ENCODE results near the gene ESYT3.

GRCh38 chr3:138423316-138423715, 11.1 kb upstream of the ESYT3 start:
- TF ChIP-seq REST (IDR thresholded peaks at IDR 0.05; ENCODE audit: low read depth) = no peak
- no peak for TF ChIP-seq RAD21 (IDR thresholded peaks at IDR 0.05; ENCODE audit: low read depth)
- no peak for TF ChIP-seq YY1 (IDR thresholded peaks at IDR 0.05; ENCODE audit: low read depth)
- TF ChIP-seq NFIC (IDR thresholded peaks at IDR 0.05) = no peak
- TF ChIP-seq, protein P1, sequence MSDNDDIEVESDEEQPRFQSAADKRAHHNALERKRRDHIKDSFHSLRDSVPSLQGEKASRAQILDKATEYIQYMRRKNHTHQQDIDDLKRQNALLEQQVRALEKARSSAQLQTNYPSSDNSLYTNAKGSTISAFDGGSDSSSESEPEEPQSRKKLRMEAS (IDR thresholded peaks at IDR 0.05) = no peak
- no peak for TF ChIP-seq EP300 (IDR thresholded peaks at IDR 0.05; ENCODE audit: borderline replicate concordance)
- TF ChIP-seq USF1 (IDR thresholded peaks at IDR 0.05) = no peak
- no peak for TF ChIP-seq CREB1 (IDR thresholded peaks at IDR 0.05; ENCODE audit: low read depth)
- TF ChIP-seq TCF12 (IDR thresholded peaks at IDR 0.05; ENCODE audit: low read depth) = no peak
- no peak for TF ChIP-seq FOXM1 (IDR thresholded peaks at IDR 0.05; ENCODE audit: borderline replicate concordance, low read depth)

Data from Ishikawa (cell line).